PC-3 (cell line): ENCODE results near the gene ATP6V0E1.

Source experiments
- CTCF ChIP-seq: fragments of 300-600 bp; sonication (generic); conservative IDR thresholded peaks from 2 replicates; pipeline ENCODE4 v1.5.1; 2017; ENCODE audit warnings: antibody characterized with exemption, low read depth, mild to moderate bottlenecking, low read length
- EZH2 ChIP-seq: fragments of 300-600 bp; sonication (generic); IDR thresholded peaks from one replicate; pipeline ENCODE4 v1.6.1; 2017; ENCODE audit warnings: antibody characterized with exemption, mild to moderate bottlenecking, low read length; ENCODE audit not compliant: unreplicated experiment
- EZH2phosphoT487 ChIP-seq: fragments of 300-600 bp; sonication (generic); IDR thresholded peaks from 2 replicates; pipeline ENCODE4 v1.6.1; 2018; ENCODE audit warnings: mild to moderate bottlenecking, antibody characterized with exemption, low read length, borderline replicate concordance

GRCh38 chr5:173035904-173036707, 52.5 kb downstream of the ATP6V0E1 start:
- TF ChIP-seq EZH2phosphoT487 = no peak
- no peak for TF ChIP-seq EZH2
- no peak for TF ChIP-seq CTCF
